Naive thymus-derived CD8-positive, alpha-beta T cell (primary cell): ENCODE results near the gene KLF14. TPM values are rescaled to one million over a fixed set of nuclear protein-coding genes. Genes with fewer than 3 reads are reported as not detected.

Source experiments
- ATAC-seq, 2 donors: fragments of 150-1000 bp; cut with Tn5 transposase in 1 of 2; sonication (Bioruptor Pico), chemical (Tn5 transposase) in 1 of 2; 1 replicate in 1 of 2; 2 replicates in 1 of 2; pipeline ENCODE4 v1.10.0; 2021; ENCODE audit warnings: mild to moderate bottlenecking in 2 of 2, moderate library complexity in 2 of 2
- POLR2A ChIA-PET: fragments of 350-600 bp; sonication (Branson Sonifier 250); formaldehyde crosslinking; loops from one replicate; lab custom pipeline; 2021; ENCODE audit warnings: antibody characterized with exemption; lab: Charles Lee
- DNase-seq, 10 donors: peaks; one replicate each; pipeline versions ENCODE4 v3.0.0 to v3.0.0-alpha.2; 2020 to 2022
- H3K27ac Mint-ChIP-seq, 10 donors: one replicate each; pipeline ENCODE4 v1.8.0; 2020 to 2022; ENCODE audit warnings: mild to moderate bottlenecking in 10 of 10, mixed read lengths in 10 of 10, moderate library complexity in 4 of 10, inconsistent platforms in 1 of 10
- H3K27me3 Mint-ChIP-seq, 5 donors: one replicate each; pipeline ENCODE4 v1.8.0; 2021 to 2022; ENCODE audit warnings: mixed read lengths in 5 of 5
- H3K36me3 Mint-ChIP-seq, 3 donors: one replicate each; pipeline ENCODE4 v1.8.0; 2020 to 2022; ENCODE audit warnings: mixed read lengths in 3 of 3, mild to moderate bottlenecking in 2 of 3, inconsistent platforms in 1 of 3
- H3K4me1 Mint-ChIP-seq, 4 donors: one replicate each; pipeline ENCODE4 v1.8.0; 2021 to 2022; ENCODE audit warnings: mixed read lengths in 4 of 4
- H3K4me3 Mint-ChIP-seq, 10 donors: one replicate each; pipeline ENCODE4 v1.8.0; 2020 to 2022; ENCODE audit warnings: mild to moderate bottlenecking in 10 of 10, mixed read lengths in 10 of 10, moderate library complexity in 6 of 10, inconsistent platforms in 1 of 10
- H3K9me3 Mint-ChIP-seq, 9 donors: one replicate each; pipeline ENCODE4 v1.8.0; 2020 to 2022; ENCODE audit warnings: mixed read lengths in 9 of 9, mild to moderate bottlenecking in 3 of 9, inconsistent platforms in 1 of 9, moderate library complexity in 1 of 9
- polyA plus RNA-seq, 3 donors: library from polyadenylated mRNA; unstranded; fragments of 300-500 nt; fragmentation: Illumina TruSeq; gene quantifications; one replicate each; pipeline ENCODE4 v1.2.3, GENCODE V29; 2021
- total RNA-seq, 8 experiments: library from RNA in 2 of 8; stranded (reverse) in 2 of 8; gene quantifications; one replicate each; pipeline ENCODE4 v1.2.3 and lab custom pipeline; 2021 to 2026

The KLF14 gene
- total and polyA plus RNA-seq, 5 experiments from 2014 or later, result not detected

GRCh38 chr7:130741331-130741995 is 7.5 kb upstream of the KLF14 start:
- Mint-ChIP-seq H3K27me3 (peaks cover 16 to 48% (median 31%) of the 10 kb centered on the region in 5 donors), H3K9me3 (peaks cover 0 to 2% (median 0%) of the 10 kb centered on the region in 9 donors), H3K4me1 (no peaks in the 10 kb centered on the region), H3K36me3 (no peaks in the 10 kb centered on the region), H3K4me3 (no peak overlapping the region), H3K27ac (no peak overlapping the region)
- ATAC-seq (no peak), DNase-seq (no peak)
- POLR2A ChIA-PET, result interaction anchor here (0.6 kb wide), 1 partner anchor 51 kb away, joined by 3 read pairs; no protein-coding TSS in a partner anchor

GRCh38 chr7:130740606-130741005 is 6.6 kb upstream of the KLF14 start:
- H3K4me3 Mint-ChIP-seq, result no peak overlapping the region
- H3K4me1 Mint-ChIP-seq, result no peaks in the 10 kb centered on the region
- POLR2A ChIA-PET, result no interaction called here
- DNase-seq (no peak), ATAC-seq (no peak)
- peaks cover 23 to 54% (median 38%) of the 10 kb centered on the region in 5 donors for H3K27me3 Mint-ChIP-seq
- peaks cover 0 to 2% (median 0%) of the 10 kb centered on the region in 9 donors for H3K9me3 Mint-ChIP-seq
- no peak overlapping the region for H3K27ac Mint-ChIP-seq
- no peaks in the 10 kb centered on the region for H3K36me3 Mint-ChIP-seq

DNA sequence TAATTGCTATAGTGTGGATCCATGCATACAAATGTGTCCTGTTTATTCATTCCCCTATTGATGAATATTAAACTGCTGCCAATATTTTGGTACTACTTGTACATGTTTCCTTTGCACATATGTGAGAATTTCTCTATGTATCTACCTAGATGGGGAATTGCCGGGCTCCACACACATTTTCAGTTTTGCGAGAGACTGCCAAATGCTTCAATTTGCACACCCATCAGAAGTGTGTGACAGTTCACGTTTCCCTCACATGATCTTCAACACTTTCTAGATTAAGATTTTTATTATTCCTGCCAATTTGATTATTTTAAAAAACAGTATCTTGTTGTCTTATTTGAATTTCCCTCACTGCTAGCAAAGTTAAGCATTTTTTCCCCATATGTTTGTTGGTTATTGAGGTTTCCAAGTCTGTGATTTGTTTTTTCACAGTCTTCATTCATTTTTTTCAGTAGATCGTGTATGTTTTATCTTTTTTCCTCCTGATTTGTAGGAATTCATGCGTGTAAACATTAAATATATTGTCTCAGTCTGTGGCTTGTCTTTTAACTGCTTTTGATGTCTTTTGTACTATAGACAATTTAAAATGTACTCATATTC is 2.4 kb upstream of the KLF14 start:
- Mint-ChIP-seq H3K4me3 (no peak overlapping the region), H3K27me3 (peaks cover 35 to 59% (median 54%) of the 10 kb centered on the region in 5 donors), H3K4me1 (peaks cover 0 to 10% (median 7%) of the 10 kb centered on the region in 4 donors), H3K9me3 (peaks cover 0 to 27% (median 2%) of the 10 kb centered on the region in 9 donors), H3K27ac (no peak overlapping the region), H3K36me3 (peaks cover 0 to 9% (median 3%) of the 10 kb centered on the region in 3 donors)
- DNase-seq (no peak), ATAC-seq (no peak)
- POLR2A ChIA-PET, result no interaction called here

DNA sequence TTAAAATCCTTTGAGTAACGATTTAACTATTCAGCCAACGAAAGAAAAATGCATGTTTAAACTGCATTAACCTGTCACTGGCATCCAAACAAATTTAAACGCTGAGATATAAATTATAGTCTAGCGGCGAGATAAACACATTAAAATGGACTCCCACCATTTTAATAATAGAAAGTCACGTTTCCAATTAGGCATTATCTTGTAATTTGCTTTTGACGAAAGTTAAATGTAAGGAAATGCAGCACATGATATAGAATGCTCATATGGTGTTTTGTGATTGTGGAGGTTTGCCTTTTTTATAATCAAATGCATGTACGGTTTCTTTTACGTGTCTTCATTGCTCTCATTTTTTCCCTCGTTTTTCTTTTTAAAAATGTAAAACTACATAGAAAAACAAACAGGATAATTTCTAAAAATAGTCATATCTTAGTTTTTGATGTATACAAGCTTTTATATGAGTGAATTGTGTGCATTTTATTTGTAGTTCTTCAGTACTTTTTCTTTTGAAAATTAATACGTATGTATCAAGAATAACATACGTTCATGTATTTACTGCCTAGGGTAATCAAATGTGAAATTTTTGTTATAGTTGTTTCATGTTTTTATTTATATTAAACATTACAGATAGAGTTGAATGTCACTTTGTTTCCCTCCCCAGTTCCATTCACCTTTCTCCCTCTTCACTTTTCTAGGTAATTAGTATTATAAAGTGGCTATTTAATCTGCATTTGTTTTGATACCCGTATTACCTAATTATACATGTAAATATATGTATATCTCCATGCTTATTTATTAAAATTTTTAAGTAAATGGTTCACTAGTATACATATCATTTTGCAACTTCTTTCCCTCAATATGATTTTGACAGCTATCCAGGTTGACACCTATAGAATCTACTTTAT is 1.1 kb upstream of the KLF14 start:
- H3K4me1 Mint-ChIP-seq, result peaks cover 0 to 10% (median 7%) of the 10 kb centered on the region in 4 donors
- H3K27ac Mint-ChIP-seq, result peak overlapping the region in 4 of 10 donors; percentile 9 to 69 (median 44)
- peaks cover 0 to 9% (median 9%) of the 10 kb centered on the region in 3 donors for H3K36me3 Mint-ChIP-seq
- ATAC-seq (no peak), DNase-seq (peak in 3 of 10 donors; percentile 7 to 30 (median 12))
- POLR2A ChIA-PET, result no interaction called here
- H3K27me3 Mint-ChIP-seq, result peaks cover 48 to 72% (median 68%) of the 10 kb centered on the region in 5 donors
- H3K4me3 Mint-ChIP-seq, result peak overlapping the region; percentile 74 to 92 (median 86)
- peaks cover 0 to 38% (median 2%) of the 10 kb centered on the region in 9 donors for H3K9me3 Mint-ChIP-seq

DNA sequence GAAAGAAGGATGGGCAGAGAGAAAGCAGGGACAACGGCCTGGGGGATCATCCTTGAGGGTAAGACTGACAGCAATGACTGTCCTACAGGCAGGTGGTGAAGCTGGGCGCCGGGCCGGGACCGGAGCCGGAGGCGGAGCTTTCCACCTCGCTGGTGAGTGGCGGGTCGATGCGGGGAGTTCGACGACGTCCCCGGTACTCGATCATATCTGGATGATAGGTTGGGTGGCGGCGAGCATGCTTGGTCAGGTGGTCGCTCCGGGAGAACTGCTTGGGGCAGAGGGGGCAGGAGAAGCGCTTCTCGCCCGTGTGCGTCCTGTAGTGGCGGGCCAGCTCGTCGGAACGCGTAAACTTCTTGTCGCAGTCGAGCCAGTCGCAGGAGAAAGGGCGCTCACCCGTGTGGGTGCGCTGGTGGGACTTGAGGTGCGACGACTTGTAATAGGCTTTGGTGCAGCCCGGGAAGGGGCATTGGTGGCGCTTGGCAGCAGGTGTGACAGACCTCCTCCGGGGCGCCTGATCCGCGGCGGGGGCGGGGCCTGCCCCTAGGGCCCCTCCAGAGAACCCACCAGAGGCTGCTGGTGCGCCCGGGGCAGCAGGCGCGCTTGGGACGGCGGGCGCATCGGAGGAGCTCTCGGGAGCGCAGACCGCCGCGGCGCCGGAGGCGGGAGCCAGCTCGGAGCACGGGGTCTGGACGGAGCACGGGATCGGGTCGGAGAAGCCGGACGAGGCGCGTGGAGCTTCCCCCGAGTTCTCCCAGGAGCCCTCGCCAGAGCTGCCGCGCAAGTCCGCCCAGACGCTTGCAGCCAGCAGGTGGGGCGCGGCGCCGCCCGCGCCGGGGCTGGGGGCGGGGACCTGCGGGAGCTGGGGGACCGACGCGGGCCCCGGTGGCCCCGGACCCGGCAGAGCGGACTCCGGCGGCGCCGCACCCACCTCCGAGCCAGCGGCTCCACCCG is 752 bp downstream of the KLF14 start:
- peak; percentile 70 to 75 for ATAC-seq
- Mint-ChIP-seq H3K4me1 (peaks cover 0 to 10% (median 7%) of the 10 kb centered on the region in 4 donors), H3K27ac (no peak overlapping the region), H3K36me3 (peaks cover 3 to 13% (median 9%) of the 10 kb centered on the region in 3 donors), H3K9me3 (peaks cover 0 to 38% (median 2%) of the 10 kb centered on the region in 9 donors), H3K4me3 (peak overlapping the region; percentile 47 to 80 (median 70)), H3K27me3 (peaks cover 58 to 89% (median 83%) of the 10 kb centered on the region in 5 donors)
- DNase-seq, result peak in 5 of 10 donors; percentile 3 to 65 (median 22)
- POLR2A ChIA-PET, result no interaction called here

GRCh38 chr7:130723784-130724183 is 10.2 kb downstream of the KLF14 start:
- POLR2A ChIA-PET, result no interaction called here
- ATAC-seq, result no peak
- no peaks in the 10 kb centered on the region for H3K36me3 Mint-ChIP-seq
- H3K4me1 Mint-ChIP-seq, result no peaks in the 10 kb centered on the region
- peak overlapping the region in 1 of 10 donors; percentile 75 for H3K27ac Mint-ChIP-seq
- H3K9me3 Mint-ChIP-seq, result no peaks in the 10 kb centered on the region
- no peak overlapping the region for H3K4me3 Mint-ChIP-seq
- DNase-seq, result no peak
- peaks cover 12 to 42% (median 32%) of the 10 kb centered on the region in 5 donors for H3K27me3 Mint-ChIP-seq

DNA sequence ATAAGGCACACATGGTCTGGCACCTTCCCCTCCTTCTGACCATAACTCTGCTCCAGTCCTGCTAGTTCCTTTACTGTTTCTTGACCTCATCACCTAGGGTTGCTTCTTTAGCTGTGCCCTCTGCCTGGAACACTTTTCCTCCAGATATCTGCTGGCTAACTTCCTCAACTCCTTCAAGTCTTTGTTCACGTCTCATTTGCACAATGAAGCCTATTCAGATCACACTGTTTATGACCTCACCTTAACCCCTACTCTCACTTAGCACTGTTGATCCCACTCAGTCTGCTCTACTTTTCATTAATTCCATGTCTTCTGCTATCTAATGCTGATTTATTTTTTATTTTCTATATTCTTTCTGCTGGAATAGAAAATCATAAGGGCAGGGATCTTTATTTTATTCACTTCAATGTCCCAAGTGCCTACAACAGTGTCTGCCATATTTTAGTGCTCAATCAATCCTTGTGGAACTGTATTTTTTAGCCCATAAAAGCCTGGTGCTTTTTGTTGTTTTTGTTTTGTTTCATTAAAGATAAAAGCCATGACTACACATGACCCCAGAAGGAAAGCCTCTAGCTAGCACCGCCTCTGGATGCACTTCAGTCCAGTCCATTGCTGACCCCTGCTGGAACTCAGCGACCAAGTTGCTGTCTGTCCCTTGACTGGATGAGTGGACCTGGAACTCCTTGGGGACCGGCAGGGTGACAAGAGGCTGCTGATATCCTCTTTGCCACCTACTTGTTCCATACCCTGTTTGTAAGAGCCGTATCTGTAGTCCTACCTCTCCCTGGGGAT is 12.3 kb downstream of the KLF14 start:
- DNase-seq (peak in 5 of 10 donors; percentile 5 to 65 (median 17)), ATAC-seq (no peak)
- H3K27me3 Mint-ChIP-seq, result peaks cover 5 to 32% (median 12%) of the 10 kb centered on the region in 5 donors
- H3K9me3 Mint-ChIP-seq, result no peaks in the 10 kb centered on the region
- no peak overlapping the region for H3K4me3 Mint-ChIP-seq
- H3K4me1 Mint-ChIP-seq, result no peaks in the 10 kb centered on the region
- no peak overlapping the region for H3K27ac Mint-ChIP-seq
- H3K36me3 Mint-ChIP-seq, result no peaks in the 10 kb centered on the region
- POLR2A ChIA-PET, result no interaction called here

- DNase-seq, result no peak
- H3K27me3 Mint-ChIP-seq, result peaks cover 0 to 26% (median 8%) of the 10 kb centered on the region in 5 donors
- POLR2A ChIA-PET, result no interaction called here
- H3K4me1 Mint-ChIP-seq, result no peaks in the 10 kb centered on the region
- H3K36me3 Mint-ChIP-seq, result no peaks in the 10 kb centered on the region
- no peak for ATAC-seq
- no peaks in the 10 kb centered on the region for H3K9me3 Mint-ChIP-seq
- H3K27ac Mint-ChIP-seq, result no peak overlapping the region
- no peak overlapping the region for H3K4me3 Mint-ChIP-seq
Measured at GRCh38 chr7:130719541-130719940, 14.5 kb downstream of the KLF14 start.

GRCh38 chr7:130712416-130712815 is 21.6 kb downstream of the KLF14 start:
- Mint-ChIP-seq H3K4me3 (no peak overlapping the region), H3K27me3 (peaks cover 11 to 46% (median 25%) of the 10 kb centered on the region in 5 donors), H3K27ac (no peak overlapping the region), H3K36me3 (no peaks in the 10 kb centered on the region), H3K9me3 (peaks cover 0 to 3% (median 0%) of the 10 kb centered on the region in 9 donors), H3K4me1 (no peaks in the 10 kb centered on the region)
- POLR2A ChIA-PET, result interaction anchor here (0.6 kb wide), 1 partner anchor 863 kb away, joined by 3 read pairs; no protein-coding TSS in a partner anchor
- no peak for DNase-seq
- ATAC-seq, result no peak

DNA sequence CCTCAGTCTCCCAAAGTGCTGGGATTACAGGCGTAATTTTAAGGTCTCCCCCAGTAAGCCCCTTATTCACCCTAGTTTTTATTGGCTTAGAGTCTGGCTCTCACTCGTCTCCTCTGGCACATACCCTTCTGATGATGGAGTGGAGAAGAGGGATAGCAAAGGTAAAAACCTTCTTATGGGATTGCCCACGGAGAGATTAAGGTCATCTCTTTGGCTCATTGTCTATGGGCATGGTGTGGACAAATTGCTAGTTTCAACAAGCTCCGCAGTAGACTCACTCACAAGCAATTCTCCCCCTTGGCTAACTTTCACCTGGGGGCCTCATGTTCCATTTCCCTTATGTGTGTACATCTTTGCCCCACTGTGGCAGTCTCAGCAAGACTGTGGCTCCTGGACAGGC is 25.2 kb downstream of the KLF14 start:
- POLR2A ChIA-PET, result no interaction called here
- Mint-ChIP-seq H3K36me3 (peaks cover 0 to 14% (median 0%) of the 10 kb centered on the region in 3 donors), H3K27me3 (peaks cover 19 to 65% (median 34%) of the 10 kb centered on the region in 5 donors), H3K4me1 (no peaks in the 10 kb centered on the region), H3K4me3 (no peak overlapping the region), H3K9me3 (peaks cover 0 to 20% (median 4%) of the 10 kb centered on the region in 9 donors), H3K27ac (no peak overlapping the region)
- ATAC-seq (no peak), DNase-seq (no peak)

DNA sequence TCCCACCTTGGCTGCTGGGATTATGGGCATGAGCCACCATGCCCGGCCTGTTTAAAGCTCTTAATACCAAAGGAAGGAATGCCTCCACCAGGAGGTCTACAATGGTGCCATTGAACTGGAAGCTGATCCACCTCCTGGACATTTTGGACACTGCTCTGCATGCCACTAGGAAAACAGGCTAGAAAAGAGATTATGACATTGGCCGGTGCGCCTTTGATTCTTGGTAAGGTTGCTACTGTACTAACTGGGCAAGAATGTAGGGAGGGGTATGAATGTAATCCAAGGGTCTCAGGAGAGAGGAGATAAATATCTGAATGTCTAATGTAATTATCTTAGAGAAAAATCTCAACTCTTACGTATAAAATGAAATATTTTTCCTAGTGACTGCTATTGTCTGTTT is 26.0 kb downstream of the KLF14 start:
- POLR2A ChIA-PET, result no interaction called here
- Mint-ChIP-seq H3K36me3 (peaks cover 0 to 14% (median 0%) of the 10 kb centered on the region in 3 donors), H3K4me1 (no peaks in the 10 kb centered on the region), H3K9me3 (peaks cover 0 to 21% (median 4%) of the 10 kb centered on the region in 9 donors), H3K27ac (no peak overlapping the region), H3K27me3 (peaks cover 17 to 62% (median 31%) of the 10 kb centered on the region in 5 donors), H3K4me3 (no peak overlapping the region)
- ATAC-seq (no peak), DNase-seq (no peak)
